ENCODE measurements around the gene SCGB3A1. TPM values are rescaled to one million over a fixed set of nuclear protein-coding genes. Genes with fewer than 3 reads are reported as not detected.

The SCGB3A1 gene
- total RNA-seq, 1 experiment from 2014 or later: not detected

- TF ChIP-seq, protein P1, sequence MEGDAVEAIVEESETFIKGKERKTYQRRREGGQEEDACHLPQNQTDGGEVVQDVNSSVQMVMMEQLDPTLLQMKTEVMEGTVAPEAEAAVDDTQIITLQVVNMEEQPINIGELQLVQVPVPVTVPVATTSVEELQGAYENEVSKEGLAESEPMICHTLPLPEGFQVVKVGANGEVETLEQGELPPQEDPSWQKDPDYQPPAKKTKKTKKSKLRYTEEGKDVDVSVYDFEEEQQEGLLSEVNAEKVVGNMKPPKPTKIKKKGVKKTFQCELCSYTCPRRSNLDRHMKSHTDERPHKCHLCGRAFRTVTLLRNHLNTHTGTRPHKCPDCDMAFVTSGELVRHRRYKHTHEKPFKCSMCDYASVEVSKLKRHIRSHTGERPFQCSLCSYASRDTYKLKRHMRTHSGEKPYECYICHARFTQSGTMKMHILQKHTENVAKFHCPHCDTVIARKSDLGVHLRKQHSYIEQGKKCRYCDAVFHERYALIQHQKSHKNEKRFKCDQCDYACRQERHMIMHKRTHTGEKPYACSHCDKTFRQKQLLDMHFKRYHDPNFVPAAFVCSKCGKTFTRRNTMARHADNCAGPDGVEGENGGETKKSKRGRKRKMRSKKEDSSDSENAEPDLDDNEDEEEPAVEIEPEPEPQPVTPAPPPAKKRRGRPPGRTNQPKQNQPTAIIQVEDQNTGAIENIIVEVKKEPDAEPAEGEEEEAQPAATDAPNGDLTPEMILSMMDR (conservative IDR thresholded peaks at IDR 0.05): no peak
These were observed 41.5 kb upstream of the SCGB3A1 start for GRCh38 chr5:180632768-180633167.

More at GRCh38 chr5:180632768-180633167, 41.5 kb upstream of the SCGB3A1 start:
- Histone ChIP-seq H3K79me2 (ENCODE audit: insufficient read depth, low read length) (no peaks in the 10 kb centered on the region), H3K27ac (ENCODE audit: insufficient read length, low read depth, low read length) (no peak overlapping the region), H3K56ac (ENCODE audit: insufficient read length, low read depth, low read length) (no peak overlapping the region), H3K23ac (ENCODE audit: insufficient read length, low read depth, low read length) (no peak overlapping the region), H3K18ac (ENCODE audit: insufficient read length, low read depth, low read length) (no peak overlapping the region), H3K14ac (ENCODE audit: insufficient read depth, low read length) (0 out of 2 replicates have a peak overlapping the region, but pooled peaks have one; percentile 8), H3K9ac (ENCODE audit: extremely low read depth, insufficient read length, low read length) (no peak overlapping the region), H2BK20ac (ENCODE audit: low read depth, low read length, poor library complexity, severe bottlenecking) (no peak overlapping the region), H2BK120ac (ENCODE audit: low read depth, low read length, poor library complexity, severe bottlenecking) (no peak overlapping the region), H4K5ac (ENCODE audit: insufficient read length, low read depth, low read length) (no peak overlapping the region), H3K27me3 (ENCODE audit: insufficient read depth, low read length) (no peaks in the 10 kb centered on the region), H2BK5ac (ENCODE audit: insufficient read length, low read length) (no peak overlapping the region), H2AFZ (ENCODE audit: low read length) (no peak overlapping the region), H4K91ac (ENCODE audit: insufficient read length, low read depth, low read length) (no peak overlapping the region), H3K79me1 (ENCODE audit: insufficient read depth, low read depth, low read length, poor library complexity, severe bottlenecking) (no peaks in the 10 kb centered on the region), H4K8ac (replicated peaks; ENCODE audit: insufficient read length, low read depth, low read length) (no peak overlapping the region), H2AK5ac (ENCODE audit: insufficient read length, low read length) (no peak overlapping the region), H3K4ac (ENCODE audit: low read depth, low read length) (no peak overlapping the region), H2BK12ac (ENCODE audit: insufficient read length, low read depth, low read length) (no peak overlapping the region), H2BK15ac (ENCODE audit: low read depth, low read length) (no peak overlapping the region), H3K9me3 (ENCODE audit: control insufficient read depth, low read depth, low read length) (no peaks in the 10 kb centered on the region), H4K20me1 (ENCODE audit: control insufficient read depth, insufficient read depth, insufficient read length) (peaks cover 3% of the 10 kb centered on the region), H3K4me1 (ENCODE audit: insufficient read depth, low read length) (no peaks in the 10 kb centered on the region), H3T11ph (ENCODE audit: low read length) (no peak overlapping the region), H3K23me2 (ENCODE audit: insufficient read length, low read depth, low read length, poor library complexity, severe bottlenecking) (no peaks in the 10 kb centered on the region), H3K4me2 (ENCODE audit: insufficient read depth, insufficient read length, low read length) (no peak overlapping the region)
- no peak overlapping the region for H3K4me3 Mint-ChIP-seq
- DNase-seq: no peak
- H3K4me1 Mint-ChIP-seq: peaks cover 5 to 10% of the 10 kb centered on the region in 2 experiments; a peak in 2 of 4 replicates
- no peak overlapping the region; a peak in 1 of 7 replicates for H3K27ac Mint-ChIP-seq
- H3K36me3 Mint-ChIP-seq (ENCODE audit: insufficient read depth in 1 of 3, low read depth in 3 of 3): no peaks in the 10 kb centered on the region
- H3K9me3 Mint-ChIP-seq: 0 out of 5 replicates have a peak, but pooled peaks cover 0 to 2% of the 10 kb centered on the region in 2 experiments
- peaks cover 3% of the 10 kb centered on the region for H3K27me3 Mint-ChIP-seq (ENCODE audit: low read depth)
- WGBS (ENCODE audit: extremely low coverage, insufficient read length, low lambda C conversion rate): no CpG with 5 or more reads among the region's 10 CpGs
